Uterus (tissue), 2 donors: ENCODE data around the gene POU2AF3.

Experiments used
- POLR2A ChIP-seq, 2 donors: fragments of 450-650 bp; IDR thresholded peaks; one replicate each; pipeline ENCODE4 v1.6.1; 2016; ENCODE audit warnings: antibody characterized with exemption in 2 of 2, mild to moderate bottlenecking in 1 of 2, moderate library complexity in 1 of 2
- TF ChIP-seq, protein P1 (sequence below), 4 experiments: fragments of 200-600 bp in 2 of 4; fragments of 450-650 bp in 2 of 4; sonication (generic) in 2 of 4; IDR thresholded peaks; one replicate each; pipeline ENCODE4 v1.5.1; 2016 to 2019; ENCODE audit warnings: antibody characterized with exemption in 4 of 4, mild to moderate bottlenecking in 2 of 4, moderate library complexity in 1 of 4

GRCh38 chr11:111320728-111321568 lies 22.6 kb downstream of the POU2AF3 start:
- TF ChIP-seq, protein P1, sequence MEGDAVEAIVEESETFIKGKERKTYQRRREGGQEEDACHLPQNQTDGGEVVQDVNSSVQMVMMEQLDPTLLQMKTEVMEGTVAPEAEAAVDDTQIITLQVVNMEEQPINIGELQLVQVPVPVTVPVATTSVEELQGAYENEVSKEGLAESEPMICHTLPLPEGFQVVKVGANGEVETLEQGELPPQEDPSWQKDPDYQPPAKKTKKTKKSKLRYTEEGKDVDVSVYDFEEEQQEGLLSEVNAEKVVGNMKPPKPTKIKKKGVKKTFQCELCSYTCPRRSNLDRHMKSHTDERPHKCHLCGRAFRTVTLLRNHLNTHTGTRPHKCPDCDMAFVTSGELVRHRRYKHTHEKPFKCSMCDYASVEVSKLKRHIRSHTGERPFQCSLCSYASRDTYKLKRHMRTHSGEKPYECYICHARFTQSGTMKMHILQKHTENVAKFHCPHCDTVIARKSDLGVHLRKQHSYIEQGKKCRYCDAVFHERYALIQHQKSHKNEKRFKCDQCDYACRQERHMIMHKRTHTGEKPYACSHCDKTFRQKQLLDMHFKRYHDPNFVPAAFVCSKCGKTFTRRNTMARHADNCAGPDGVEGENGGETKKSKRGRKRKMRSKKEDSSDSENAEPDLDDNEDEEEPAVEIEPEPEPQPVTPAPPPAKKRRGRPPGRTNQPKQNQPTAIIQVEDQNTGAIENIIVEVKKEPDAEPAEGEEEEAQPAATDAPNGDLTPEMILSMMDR (IDR thresholded peaks at IDR 0.05), result no peak
- no peak for TF ChIP-seq POLR2A (IDR thresholded peaks at IDR 0.05)
